Activated B cell treated with CpG ODN at 0.5 μM for 24 hours (primary cell): Measurements from ENCODE around the gene EDA. TPM values are rescaled to one million over a fixed set of nuclear protein-coding genes. Genes with fewer than 3 reads are reported as not detected.

Experiments
- ATAC-seq: fragments of 200-7000 bp; cut with Tn5 transposase; one replicate; pipeline ENCODE4 v1.10.0; 2021; ENCODE audit warnings: low read depth, mild to moderate bottlenecking, moderate library complexity
- CTCF ChIA-PET: fragments of 350-600 bp; sonication (Branson Sonifier 250); formaldehyde crosslinking; loops from one replicate; lab custom pipeline; 2021; ENCODE audit warnings: antibody characterized with exemption; lab: Charles Lee
- POLR2A ChIA-PET: fragments of 350-600 bp; sonication (Branson Sonifier 250); formaldehyde crosslinking; loops from one replicate; lab custom pipeline; 2021; ENCODE audit warnings: antibody characterized with exemption; lab: Charles Lee
- DNase-seq: peaks from one replicate; pipeline ENCODE4 v3.0.0; 2022
- H3K27ac Mint-ChIP-seq: one replicate; pipeline ENCODE4 v1.8.0; 2020; ENCODE audit warnings: mixed read lengths
- H3K27me3 Mint-ChIP-seq: one replicate; pipeline ENCODE4 v1.8.0; 2021; ENCODE audit warnings: mixed read lengths
- H3K36me3 Mint-ChIP-seq: one replicate; pipeline ENCODE4 v1.8.0; 2021; ENCODE audit warnings: low read depth, mixed read lengths
- H3K4me1 Mint-ChIP-seq: one replicate; pipeline ENCODE4 v1.8.0; 2021; ENCODE audit warnings: mixed read lengths
- H3K4me3 Mint-ChIP-seq: one replicate; pipeline ENCODE4 v1.8.0; 2020; ENCODE audit warnings: mild to moderate bottlenecking, mixed read lengths
- H3K9me3 Mint-ChIP-seq: one replicate; pipeline ENCODE4 v1.8.0; 2020; ENCODE audit warnings: mixed read lengths
- intact Hi-C: fragments of 100-400 bp; cut with micrococcal nuclease; formaldehyde crosslinking; loops from one replicate; pipeline ENCODE4 v1.15.1; 2024
- total RNA-seq: library from RNA; stranded (reverse); gene quantifications from 2 replicates; pipeline ENCODE4 v1.2.3, GENCODE V29; 2022
- TF ChIP-seq, protein P1 (sequence below): fragments of 200-600 bp; IDR thresholded peaks from one replicate; pipeline ENCODE4 v1.8.0; 2022; ENCODE audit warnings: antibody characterized with exemption, mild to moderate bottlenecking

EDA gene
- total RNA-seq, 1 donor from 2014 or later: not detected

DNA sequence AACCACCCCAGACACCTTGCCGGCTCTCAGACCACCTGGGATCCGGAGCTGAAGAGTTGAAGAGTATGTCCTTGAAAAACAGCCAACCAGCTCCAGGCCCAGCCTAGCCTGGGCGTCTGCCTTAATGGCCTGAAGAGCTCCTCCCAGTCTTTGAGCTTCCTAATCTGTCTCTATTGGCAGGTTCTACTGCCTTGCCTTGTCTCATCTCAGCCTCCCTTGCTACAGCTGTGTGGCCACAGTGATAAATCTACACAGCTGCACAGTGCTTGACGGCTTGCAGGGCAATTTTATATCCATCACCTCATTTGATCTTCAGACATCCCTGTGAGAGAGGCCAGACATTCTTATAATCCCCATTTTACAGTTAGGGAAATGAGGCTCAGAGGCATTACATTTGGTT is 413.9 kb downstream of the EDA start:
- no peaks in the 10 kb centered on the region for H3K4me1 Mint-ChIP-seq
- H3K36me3 Mint-ChIP-seq: no peaks in the 10 kb centered on the region
- CTCF ChIA-PET: no interaction called here
- DNase-seq (no peak), ATAC-seq (no peak)
- no peaks in the 10 kb centered on the region for H3K27me3 Mint-ChIP-seq
- TF ChIP-seq, protein P1, sequence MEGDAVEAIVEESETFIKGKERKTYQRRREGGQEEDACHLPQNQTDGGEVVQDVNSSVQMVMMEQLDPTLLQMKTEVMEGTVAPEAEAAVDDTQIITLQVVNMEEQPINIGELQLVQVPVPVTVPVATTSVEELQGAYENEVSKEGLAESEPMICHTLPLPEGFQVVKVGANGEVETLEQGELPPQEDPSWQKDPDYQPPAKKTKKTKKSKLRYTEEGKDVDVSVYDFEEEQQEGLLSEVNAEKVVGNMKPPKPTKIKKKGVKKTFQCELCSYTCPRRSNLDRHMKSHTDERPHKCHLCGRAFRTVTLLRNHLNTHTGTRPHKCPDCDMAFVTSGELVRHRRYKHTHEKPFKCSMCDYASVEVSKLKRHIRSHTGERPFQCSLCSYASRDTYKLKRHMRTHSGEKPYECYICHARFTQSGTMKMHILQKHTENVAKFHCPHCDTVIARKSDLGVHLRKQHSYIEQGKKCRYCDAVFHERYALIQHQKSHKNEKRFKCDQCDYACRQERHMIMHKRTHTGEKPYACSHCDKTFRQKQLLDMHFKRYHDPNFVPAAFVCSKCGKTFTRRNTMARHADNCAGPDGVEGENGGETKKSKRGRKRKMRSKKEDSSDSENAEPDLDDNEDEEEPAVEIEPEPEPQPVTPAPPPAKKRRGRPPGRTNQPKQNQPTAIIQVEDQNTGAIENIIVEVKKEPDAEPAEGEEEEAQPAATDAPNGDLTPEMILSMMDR: no peak
- intact Hi-C loops: loop anchor here (2.0 kb wide), 1 partner anchor 491 kb away; no protein-coding TSS in a partner anchor
- H3K27ac Mint-ChIP-seq: no peak overlapping the region
- POLR2A ChIA-PET: no interaction called here
- no peaks in the 10 kb centered on the region for H3K9me3 Mint-ChIP-seq
- no peak overlapping the region for H3K4me3 Mint-ChIP-seq

GRCh38 chrX:70030301-70030767 is 414.4 kb downstream of the EDA start:
- Mint-ChIP-seq H3K27me3 (no peaks in the 10 kb centered on the region), H3K9me3 (no peaks in the 10 kb centered on the region), H3K4me1 (no peaks in the 10 kb centered on the region), H3K36me3 (no peaks in the 10 kb centered on the region), H3K27ac (no peak overlapping the region), H3K4me3 (no peak overlapping the region)
- DNase-seq (no peak), ATAC-seq (no peak)
- POLR2A ChIA-PET: no interaction called here
- TF ChIP-seq, protein P1: no peak
- CTCF ChIA-PET: no interaction called here
- intact Hi-C loops: loop anchor here (2.0 kb wide), 1 partner anchor 492 kb away; no protein-coding TSS in a partner anchor

- POLR2A ChIA-PET: no interaction called here
- CTCF ChIA-PET: no interaction called here
- Mint-ChIP-seq H3K9me3 (no peaks in the 10 kb centered on the region), H3K4me3 (no peak overlapping the region), H3K27me3 (no peaks in the 10 kb centered on the region), H3K36me3 (no peaks in the 10 kb centered on the region), H3K27ac (no peak overlapping the region), H3K4me1 (no peaks in the 10 kb centered on the region)
- no peak for DNase-seq
- no peak for ATAC-seq
- intact Hi-C loops: no loop called here
- TF ChIP-seq, protein P1: no peak
These were observed 416.9 kb downstream of the EDA start for GRCh38 chrX:70032792-70033191.

GRCh38 chrX:70033348-70034051 is 417.6 kb downstream of the EDA start:
- ATAC-seq: no peak
- H3K9me3 Mint-ChIP-seq: no peaks in the 10 kb centered on the region

DNA sequence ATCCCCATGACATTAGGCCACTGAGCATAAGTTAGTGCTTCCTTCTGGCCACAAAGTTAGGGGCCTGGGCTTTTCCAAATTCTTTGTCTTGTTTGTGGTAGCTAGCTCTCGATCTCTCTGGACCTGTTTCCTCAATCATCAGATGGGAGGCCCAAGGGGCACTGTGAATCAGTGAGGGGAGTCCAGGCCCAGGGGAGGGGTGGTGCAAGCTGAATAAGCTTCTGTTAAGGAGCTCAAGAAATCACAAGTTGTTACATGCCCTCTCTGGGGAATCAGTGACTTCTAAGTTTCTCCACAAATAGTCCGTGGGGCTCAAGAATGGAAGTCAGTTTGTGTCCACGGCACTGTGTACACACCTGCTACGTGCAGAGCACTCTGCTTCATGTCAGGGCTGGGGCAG is 418.7 kb downstream of the EDA start:
- TF ChIP-seq, protein P1: no peak
- DNase-seq (no peak), ATAC-seq (no peak)
- intact Hi-C loops: no loop called here
- ChIA-PET CTCF (no interaction called here), POLR2A (no interaction called here)
- Mint-ChIP-seq H3K9me3 (no peaks in the 10 kb centered on the region), H3K4me3 (no peak overlapping the region), H3K27me3 (no peaks in the 10 kb centered on the region), H3K4me1 (no peaks in the 10 kb centered on the region), H3K27ac (no peak overlapping the region), H3K36me3 (no peaks in the 10 kb centered on the region)

More at GRCh38 chrX:70033348-70034051, 417.6 kb downstream of the EDA start:
- no peak overlapping the region for H3K27ac Mint-ChIP-seq
- no peaks in the 10 kb centered on the region for H3K36me3 Mint-ChIP-seq
- no peaks in the 10 kb centered on the region for H3K4me1 Mint-ChIP-seq
- TF ChIP-seq, protein P1: no peak
- intact Hi-C loops: no loop called here
- ChIA-PET CTCF (no interaction called here), POLR2A (no interaction called here)
- no peak overlapping the region for H3K4me3 Mint-ChIP-seq
- no peaks in the 10 kb centered on the region for H3K27me3 Mint-ChIP-seq
- DNase-seq: no peak
